Globus pallidus (tissue), 1 donor: Measurements from ENCODE around the gene OR1I1.
"Not testable (repeated sequence)": the region's sequence is repeated elsewhere in the genome, so short reads cannot be mapped to it uniquely, and the experiment has no call there.

ENCODE experiments used
- DNase-seq: peaks from one replicate; pipeline ENCODE4 v3.0.0-alpha.2; 2015; ENCODE audit warnings: low spot score

OR1I1 gene, protein sequence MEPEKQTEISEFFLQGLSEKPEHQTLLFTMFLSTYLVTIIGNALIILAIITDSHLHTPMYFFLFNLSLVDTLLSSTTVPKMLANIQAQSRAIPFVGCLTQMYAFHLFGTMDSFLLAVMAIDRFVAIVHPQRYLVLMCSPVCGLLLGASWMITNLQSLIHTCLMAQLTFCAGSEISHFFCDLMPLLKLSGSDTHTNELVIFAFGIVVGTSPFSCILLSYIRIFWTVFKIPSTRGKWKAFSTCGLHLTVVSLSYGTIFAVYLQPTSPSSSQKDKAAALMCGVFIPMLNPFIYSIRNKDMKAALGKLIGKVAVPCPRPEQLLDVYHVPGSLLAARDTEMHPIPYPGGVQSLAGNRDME

DNA sequence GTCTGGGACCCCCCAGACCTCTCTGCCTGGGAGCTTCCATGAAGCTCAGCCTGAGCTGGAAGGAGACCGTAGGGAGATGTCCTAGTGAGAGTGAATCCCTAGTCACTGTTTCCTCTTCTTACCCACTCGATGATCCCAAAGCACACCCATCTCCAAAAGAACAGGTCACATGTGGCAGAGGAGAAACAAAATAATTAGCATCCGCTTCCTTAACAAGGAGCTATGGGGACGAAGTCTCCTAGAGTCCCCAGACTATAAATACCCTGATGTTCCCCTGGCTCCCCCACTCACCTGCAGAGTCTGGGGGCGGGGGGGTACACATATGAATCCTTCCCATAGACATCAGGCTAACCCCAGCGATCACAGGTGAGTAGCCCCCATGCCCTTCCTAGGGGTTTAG is at the start of gene OR1I1:
TSS of gene OR1I1 (plus strand) at position 301 of the 400 bp plus-strand sequence. CDS start 4,855 bp downstream, outside the sequence.
- DNase-seq, result no peak

DNA sequence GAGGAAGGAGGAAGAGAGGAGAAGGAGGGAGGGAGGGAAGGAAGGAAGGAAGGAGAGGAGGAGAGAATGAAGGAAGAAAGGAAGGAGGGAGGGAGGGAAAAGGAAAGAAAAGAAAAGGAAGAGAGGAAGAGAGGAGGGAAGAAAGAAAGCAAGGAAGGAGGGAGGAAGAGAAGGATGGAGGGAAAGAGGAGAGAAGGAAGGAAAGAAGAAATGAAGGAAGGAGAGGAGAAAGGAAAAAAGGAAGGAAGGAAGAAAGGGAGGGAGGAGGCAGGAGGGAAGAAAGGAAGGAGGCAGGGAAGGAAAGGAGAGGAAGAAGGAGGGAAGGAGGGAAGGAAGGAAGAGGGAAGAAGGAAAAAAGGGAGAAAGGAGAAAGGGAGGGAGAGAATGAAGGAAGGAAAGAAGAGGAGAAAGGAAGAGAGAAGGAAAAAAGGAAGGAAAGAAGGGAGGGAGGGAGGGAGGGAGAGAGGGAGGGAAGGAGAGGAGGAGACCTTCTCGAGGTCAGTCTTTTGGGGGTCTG is 46.2 kb upstream of the OR1I1 start:
- DNase-seq, result no peak

DNA sequence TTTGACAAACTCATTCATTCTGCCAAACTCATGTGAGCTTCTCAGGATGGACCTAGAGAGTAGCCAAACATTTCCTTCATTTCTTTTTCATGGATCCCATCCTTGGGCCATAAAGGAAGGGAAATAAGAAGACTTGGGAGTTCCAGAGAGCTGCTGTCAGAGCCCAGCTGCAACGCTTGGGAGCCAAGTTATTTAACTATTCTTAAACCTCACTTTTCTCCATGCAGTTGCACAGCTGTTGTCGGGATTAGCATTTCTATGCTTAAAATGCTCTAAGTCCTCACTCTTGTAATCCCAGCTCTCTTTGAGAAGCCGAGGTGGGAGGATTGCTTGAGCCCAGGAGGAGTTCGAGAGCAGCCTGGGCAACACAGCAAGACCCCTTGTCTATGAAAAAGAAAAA is 44.4 kb upstream of the OR1I1 start:
- DNase-seq, result no peak

DNA sequence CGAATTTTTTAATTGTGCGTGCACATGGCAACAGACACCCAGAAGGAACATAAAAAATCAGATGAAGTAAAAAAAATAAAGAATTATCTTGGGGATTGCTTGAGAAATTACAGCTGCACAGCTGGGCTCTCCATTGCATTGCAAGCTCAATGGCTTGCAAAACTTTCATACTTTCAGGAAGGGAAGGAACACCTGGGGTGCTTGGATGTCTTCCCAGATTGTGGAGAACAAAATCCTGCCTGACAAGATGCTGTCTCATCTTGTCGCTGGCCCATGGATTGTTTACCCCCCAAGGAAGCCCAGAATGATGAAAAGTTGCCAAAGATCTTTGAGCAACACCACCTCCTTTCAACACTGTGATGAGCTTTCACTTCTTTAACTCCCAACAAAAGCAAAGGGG is 43.7 kb upstream of the OR1I1 start:
- DNase-seq, result peak; percentile 0

DNA sequence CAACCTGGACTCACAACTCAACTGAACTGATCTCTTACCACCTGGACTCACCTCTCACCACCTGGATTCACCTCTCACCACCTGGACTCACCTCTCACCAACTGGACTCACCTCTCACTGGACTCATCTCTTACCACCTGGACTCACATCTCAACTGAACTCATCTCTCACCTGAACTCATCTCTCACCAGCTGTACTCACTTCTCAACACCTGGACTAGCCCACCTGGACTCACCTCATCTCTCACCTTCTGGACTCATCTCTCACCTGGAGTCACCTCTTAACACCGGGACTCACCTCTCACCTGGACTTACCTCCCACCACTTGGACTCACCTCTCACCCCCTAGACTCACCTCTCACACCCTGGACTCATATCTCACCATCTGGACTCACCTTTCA is 40.0 kb upstream of the OR1I1 start:
- DNase-seq, result no peak

DNA sequence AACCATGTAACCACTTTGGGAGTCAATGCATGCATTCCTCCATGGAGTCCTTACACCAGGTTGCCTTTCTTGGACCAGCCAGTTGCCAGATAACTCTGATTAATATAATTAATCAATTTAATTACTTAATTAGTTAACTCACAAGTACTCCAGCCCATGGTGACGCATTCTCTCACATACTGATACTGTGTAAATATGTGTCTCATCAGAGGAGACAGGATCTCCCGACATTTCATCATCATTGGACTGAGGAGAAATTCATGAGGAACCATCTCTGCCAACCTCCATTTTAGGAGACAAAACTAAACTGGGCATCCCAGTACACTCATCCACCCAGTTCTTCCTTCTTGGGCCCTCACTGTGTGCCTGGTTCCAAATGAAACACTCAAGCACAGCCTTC is 39.2 kb upstream of the OR1I1 start:
- no peak for DNase-seq

DNA sequence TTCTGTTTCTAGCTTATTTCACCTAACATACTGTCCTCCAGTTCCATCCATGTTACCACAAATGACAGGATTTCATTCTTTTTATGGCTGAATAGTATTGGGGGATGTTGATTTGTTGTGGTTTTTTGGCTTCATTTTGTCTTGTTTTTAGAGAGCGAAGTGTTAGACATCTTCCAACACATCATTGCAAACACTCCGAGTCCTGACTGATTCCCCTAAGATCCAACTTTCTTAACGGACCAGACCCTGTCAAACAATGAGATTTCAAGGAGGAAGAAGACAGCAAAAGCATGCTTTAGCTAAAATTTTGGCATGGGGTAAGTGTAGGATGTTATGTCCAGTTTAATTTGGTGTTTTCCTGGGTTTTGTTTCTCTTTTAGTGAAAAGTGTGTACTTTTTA is 36.5 kb upstream of the OR1I1 start:
- DNase-seq, result no peak

DNA sequence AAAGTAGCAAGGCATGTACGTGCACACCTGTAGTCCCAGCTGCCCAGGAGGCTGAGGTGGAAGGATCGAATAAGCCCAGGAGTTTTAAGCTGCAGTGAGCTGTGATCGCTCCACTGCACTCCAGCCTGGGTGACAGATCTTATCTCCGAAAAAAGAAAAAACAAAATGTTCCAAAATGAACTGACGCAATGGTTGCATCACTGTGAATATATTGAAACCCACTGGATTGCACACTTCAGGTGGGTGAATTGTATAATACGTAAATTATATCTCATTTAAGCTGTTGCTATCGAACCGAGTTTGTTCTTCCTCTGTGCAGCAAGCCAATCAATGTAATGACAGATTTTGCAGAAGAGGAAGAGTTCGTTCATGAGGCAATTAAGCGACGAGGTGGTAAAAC is 34.3 kb upstream of the OR1I1 start:
- no peak for DNase-seq

DNA sequence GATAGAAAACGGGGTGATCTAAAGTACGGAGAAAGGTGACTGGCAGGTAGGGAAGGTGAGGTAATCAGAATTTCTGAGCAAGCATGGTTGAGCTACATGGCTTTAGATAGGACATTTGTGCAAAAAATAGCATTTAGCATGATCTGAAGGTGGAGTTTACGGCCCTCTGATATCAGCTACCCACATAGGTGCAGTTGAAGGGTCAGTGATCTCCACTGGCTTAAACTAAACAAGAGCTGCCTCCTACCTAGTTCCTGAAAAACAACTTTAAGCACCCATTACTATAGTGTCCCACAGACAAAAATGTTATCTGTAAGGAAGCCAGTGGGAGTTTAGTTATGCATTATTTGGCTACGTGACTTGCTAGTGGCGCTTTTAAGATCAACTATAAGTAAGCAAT is 33.9 kb upstream of the OR1I1 start:
- no peak for DNase-seq

DNA sequence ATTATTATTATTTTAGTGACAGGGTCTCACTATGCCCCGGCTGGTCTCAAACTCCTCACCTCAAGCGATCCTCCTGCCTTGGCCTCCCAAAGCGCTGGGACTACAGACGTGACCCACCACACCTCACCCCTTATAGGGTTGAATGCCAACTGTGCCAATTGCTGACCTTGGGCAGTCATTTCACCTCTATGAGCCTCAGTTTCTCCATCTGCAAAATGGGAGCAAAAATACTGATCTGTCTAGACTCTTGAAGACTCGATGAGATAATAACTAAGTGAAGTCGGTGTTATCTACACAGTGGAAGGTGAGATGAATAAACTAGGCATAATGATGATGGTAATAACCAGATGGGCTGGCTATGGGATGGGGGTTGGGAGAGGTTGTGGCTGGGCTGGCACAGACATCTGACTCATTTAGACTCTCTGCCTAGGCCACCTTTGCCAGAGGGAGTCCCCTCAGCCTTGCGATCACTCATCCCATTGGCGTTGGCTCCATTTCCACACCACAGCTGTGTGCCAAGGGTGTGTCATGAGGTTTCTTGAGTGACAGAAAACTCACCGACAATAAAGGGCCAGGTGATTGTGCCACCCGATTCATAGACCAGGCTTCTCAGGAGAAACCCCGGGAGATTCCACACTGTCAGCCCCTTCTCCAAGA is 33.0 kb upstream of the OR1I1 start, which contains the start of gene CASP14:
TSS of gene CASP14 (plus strand) at position 596 of the 657 bp plus-strand sequence. CDS start 2,772 bp downstream, outside the sequence.
- DNase-seq, result no peak

DNA sequence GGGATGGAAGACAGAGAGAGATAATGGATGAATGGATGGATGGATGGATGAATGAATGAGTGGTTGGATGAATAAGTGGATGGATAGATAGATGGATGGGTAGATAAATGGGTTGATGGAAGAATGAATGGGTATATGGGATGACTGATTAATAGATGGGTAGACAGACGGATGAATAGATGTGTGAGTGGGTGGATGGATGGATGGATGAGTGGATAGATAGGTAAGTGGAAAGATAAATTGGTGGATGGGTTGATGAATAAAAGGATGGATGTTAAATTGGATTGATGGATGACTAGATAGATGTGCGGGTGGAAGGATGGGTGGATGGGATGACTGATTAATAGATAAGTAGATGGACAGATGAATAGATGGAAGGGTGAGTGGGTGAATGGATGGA is 31.4 kb upstream of the OR1I1 start:
- no peak for DNase-seq

DNA sequence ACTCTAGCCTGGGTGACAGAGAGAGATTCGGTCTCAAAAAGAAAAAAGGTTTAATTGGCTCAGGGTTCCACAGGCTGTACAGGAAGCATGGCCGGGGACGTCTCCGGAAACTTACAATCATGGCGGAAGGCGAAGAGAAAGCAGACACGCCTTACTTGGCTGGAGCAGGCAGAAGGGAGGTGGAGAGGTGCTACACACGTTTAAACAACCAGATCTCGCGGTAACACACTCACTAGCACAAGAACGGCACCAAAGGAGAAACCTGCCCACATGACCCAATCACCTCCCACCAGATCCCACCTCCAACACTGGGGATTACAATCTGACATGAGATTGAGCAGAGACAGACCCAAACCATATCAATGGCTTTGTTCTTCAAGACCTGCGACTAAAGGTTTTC is 20.0 kb upstream of the OR1I1 start:
- DNase-seq, result no peak

DNA sequence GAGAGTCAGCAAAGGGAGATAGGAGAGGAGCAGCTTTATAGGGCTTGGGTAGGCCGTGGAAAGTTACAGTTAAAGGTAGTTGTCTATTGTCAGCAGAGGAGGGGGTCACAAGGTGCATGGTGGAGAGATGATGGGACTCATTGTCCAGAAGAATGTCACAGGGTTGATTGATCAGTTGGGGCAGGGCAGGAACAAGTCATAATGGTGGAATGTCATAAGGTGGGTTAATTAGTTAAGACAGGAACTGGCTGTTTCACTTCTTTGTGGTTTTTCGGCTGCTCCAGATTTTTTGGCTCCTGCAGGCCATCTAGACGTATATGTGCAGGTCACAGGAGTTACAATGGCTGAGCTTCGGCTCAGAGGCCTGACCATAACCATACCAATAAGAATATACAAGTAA is 11.6 kb upstream of the OR1I1 start:
- not testable (repeated sequence) for DNase-seq

DNA sequence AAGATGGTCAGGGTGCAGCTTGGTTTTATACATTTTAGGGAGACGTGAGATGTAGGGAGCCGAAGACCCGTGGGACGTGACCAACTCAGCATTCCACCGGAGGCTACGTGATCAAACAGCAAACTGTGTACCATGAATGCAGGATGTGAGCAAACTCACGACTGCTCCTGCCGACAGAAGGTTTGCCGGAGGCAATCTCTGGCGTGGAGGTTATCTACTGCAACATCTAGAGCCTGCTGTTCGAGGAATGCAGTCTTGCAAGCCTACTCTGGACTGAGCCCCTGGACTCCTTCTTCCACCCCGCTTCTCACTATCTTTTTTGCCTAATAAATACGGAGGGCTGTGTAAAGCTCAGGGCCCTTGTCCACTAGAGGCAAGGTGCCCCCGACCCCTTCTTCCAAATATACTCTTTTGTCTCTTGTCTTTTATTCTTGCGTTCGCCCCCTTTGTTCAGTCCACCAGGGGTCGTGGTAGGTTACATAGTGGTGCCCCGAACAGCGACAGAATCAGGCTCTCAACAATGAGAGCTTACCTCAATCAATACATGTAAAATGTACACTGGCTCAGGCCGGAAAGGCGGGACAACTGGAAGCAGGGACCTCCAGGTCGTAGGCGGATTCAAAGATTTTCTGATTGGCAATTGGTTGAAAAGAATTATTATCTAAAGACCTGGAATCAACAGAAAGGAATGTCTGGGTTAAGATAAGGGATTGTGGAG is 8.9 kb upstream of the OR1I1 start:
- no peak for DNase-seq

DNA sequence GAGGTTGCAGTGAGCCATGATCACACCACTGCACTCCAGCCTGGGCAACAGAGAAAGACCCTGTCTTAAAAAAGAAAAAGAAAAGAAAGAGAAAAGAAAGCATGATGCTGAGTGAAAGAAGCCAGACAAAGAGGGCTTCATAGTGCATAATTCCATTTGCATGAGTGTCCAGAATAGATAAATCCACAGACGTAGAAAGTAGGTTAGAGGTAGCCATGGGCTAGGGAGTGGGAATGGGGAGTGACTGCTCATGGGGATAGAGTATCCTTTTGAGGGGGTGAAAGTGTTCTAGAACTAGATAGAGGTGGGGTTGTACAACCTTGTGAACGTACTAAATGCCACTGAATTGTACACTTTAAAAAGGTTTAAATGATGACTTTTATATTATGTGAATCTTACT is 7.6 kb upstream of the OR1I1 start:
- no peak for DNase-seq

DNA sequence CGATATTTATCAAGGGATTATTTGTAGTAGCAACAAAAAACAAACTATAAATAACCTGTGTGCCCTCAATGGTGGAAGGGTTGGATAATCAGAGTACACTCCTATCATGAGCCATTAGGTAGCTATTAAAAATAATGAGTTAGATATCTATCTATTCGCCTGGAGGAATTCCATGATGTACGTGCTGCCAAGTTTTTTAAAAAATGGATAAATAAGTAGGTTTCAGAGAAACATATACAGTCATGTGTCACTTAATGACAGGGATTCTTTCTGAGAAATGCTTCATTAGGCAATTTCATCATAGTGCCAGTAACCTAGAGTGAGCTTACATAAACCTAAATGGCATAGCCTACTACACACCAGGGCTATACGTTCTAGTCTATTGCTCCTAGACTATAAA is 6.2 kb upstream of the OR1I1 start:
- no peak for DNase-seq

DNA sequence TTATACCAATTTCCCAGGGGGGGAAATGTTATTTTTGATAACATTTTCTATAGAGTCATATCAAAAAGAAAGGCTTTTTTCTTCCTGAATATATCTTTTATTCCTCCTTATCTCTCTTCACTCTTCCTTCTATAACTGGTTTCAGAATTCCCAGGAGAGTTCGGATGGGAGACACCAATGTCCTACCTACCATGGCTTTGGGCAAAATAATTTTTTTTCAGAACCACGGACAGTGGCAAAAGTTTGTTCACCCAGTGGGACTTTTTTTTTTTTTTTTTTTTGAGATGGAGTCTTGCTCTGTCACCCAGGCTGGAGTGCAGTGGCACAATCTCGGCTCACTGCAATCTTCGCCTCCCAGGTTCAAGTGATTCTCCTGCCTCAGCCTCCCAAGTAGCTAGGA is 2.0 kb upstream of the OR1I1 start:
- not testable (repeated sequence) for DNase-seq

DNA sequence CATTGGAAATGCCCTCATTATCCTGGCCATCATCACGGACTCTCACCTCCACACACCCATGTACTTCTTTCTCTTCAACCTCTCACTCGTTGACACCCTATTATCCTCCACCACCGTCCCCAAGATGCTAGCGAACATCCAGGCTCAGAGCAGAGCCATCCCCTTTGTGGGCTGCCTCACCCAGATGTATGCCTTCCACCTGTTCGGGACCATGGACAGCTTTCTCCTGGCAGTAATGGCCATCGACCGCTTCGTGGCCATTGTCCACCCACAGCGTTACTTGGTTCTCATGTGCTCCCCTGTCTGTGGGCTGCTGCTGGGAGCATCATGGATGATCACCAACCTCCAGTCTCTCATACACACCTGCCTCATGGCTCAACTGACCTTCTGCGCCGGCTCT is 5.2 kb downstream of the OR1I1 start:
- DNase-seq, result no peak

DNA sequence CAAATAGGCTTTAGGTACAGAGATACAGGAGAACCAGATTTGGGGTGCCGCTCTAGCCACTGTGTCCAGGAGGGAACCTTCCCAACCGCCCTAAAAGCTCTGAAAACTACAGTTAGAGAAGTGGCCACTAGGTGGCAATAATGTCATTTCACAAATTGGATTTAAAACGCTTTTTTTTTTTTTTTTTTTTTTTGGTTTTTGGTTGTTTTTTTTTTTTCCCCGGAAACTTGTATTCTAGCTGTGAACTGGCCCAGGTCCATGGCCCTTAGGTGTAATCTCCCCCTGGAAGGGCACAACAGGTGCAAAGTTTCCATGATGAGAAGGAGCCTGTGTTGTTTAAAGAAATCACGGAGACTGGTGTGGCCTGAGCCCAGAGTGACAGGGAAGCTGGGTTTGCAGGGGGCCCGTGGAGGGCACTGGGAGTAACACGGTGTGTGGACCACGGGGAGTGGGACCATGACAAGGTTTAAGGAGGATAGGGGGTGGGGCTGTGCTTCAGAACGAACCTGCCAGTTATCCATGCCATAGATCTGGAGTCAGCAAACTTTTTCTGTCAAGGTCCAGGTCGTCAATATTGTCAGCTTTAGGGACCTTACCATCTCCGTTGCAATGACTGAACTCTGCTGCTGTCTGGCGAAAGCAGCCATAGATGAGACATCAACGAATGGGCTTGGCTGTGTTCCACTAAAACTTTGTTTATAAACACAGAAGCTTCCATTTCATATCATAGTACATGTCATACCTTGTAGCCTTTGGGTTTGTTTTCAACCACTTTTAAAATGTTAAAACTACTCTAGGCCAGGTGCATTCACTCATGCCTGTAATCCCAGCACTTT is 10.1 kb downstream of the OR1I1 start:
- DNase-seq, result peak; percentile 36

DNA sequence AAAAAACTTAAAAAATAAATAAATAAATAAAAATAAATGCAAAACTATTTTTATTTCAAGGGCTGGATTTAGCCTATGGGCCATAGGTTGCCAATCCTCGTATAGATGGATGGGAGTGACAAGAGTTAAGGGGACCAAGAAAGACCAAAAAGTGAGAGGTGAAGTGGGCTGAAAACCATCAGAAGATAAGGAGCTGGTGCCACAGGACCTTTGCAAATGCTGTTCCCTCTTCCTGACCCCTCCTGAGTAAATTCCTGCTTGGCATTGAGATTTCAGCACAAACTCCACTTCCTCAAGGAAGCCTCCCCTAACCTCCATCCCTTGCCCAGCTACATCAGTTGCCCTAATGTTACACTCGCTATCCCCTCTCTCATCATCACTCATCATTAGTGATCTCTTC is 11.0 kb downstream of the OR1I1 start:
- no peak for DNase-seq

DNA sequence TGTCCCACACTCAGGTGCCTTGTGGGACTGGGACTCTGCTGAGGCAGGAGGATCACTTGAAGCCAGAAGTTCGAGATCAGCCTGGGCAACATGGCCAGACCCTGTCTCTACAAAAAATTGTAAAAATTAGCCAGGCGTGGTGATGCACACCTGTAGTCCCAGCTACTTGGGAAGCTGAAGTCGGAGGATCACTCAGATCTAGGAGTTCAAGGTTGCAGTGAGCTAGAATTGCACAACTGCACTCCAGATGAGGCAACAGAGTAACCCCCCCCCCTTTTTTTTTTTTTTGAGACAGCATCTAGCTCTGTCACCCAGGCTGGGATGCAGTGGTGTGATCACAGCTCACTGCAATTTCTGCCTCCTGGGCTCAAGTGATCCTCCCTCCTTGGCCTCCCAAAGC is 14.2 kb downstream of the OR1I1 start:
- DNase-seq, result no peak

DNA sequence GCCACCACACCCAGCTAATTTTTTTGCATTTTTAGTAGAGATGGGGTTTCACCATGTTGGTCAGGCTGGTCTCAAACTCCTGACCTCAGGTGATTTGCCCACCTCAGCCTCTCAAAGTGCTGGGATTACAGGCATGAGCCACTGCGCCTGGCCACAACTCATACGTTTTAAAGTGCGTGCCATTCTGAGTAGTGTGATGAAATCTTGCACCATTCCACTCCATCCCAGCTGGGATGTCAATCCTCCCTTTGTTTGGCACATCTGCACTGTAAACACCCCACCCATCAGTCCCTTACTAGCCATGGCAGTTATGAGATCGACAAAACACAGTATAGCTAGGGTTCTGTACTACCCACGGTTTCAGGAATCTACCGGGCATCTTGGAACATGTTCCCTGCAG is 16.0 kb downstream of the OR1I1 start:
- DNase-seq, result not testable (repeated sequence)
